Activated naive CD8-positive, alpha-beta T cell treated with anti-CD3 and anti-CD28 coated beads, Interleukin-2, amount 10 ng/mL, durations not matched to agents 7 days and 5 days (primary cell): ENCODE data around the gene THOC5. TPM values are rescaled to one million over a fixed set of nuclear protein-coding genes. Genes with fewer than 3 reads are reported as not detected.
A peak's percentile ranks its signal among the peaks of the same experiment; 100 is the strongest.

Experiments
- ATAC-seq: fragments of 150-1000 bp; cut with Tn5 transposase; one replicate; pipeline ENCODE4 v1.10.0; 2021; ENCODE audit warnings: low read depth, moderate library complexity
- POLR2A ChIA-PET: fragments of 350-600 bp; sonication (Branson Sonifier 250); formaldehyde crosslinking; loops from one replicate; lab custom pipeline; 2021; ENCODE audit warnings: antibody characterized with exemption; lab: Charles Lee
- DNase-seq: peaks from one replicate; pipeline ENCODE4 v3.0.0; 2021
- H3K27ac Mint-ChIP-seq: one replicate; pipeline ENCODE4 v1.8.0; 2022; ENCODE audit warnings: mild to moderate bottlenecking, mixed read lengths
- H3K27me3 Mint-ChIP-seq: one replicate; pipeline ENCODE4 v1.8.0; 2022; ENCODE audit warnings: mild to moderate bottlenecking, moderate library complexity, mixed read lengths
- H3K36me3 Mint-ChIP-seq: one replicate; pipeline ENCODE4 v1.8.0; 2021; ENCODE audit warnings: mild to moderate bottlenecking, mixed read lengths
- H3K4me1 Mint-ChIP-seq: one replicate; pipeline ENCODE4 v1.8.0; 2021; ENCODE audit warnings: mixed read lengths
- H3K4me3 Mint-ChIP-seq: one replicate; pipeline ENCODE4 v1.8.0; 2022; ENCODE audit warnings: mild to moderate bottlenecking, moderate library complexity, mixed read lengths
- H3K9me3 Mint-ChIP-seq: one replicate; pipeline ENCODE4 v1.8.0; 2021; ENCODE audit warnings: mixed read lengths
- total RNA-seq, 2 experiments: library from RNA; stranded (reverse); gene quantifications; one replicate each; pipeline ENCODE4 v1.2.3, GENCODE V29; 2021

The THOC5 gene
- total RNA-seq, 2 experiments from 2014 or later, result 57.8 to 58.9 TPM

- DNase-seq, result no peak
- H3K9me3 Mint-ChIP-seq, result no peaks in the 10 kb centered on the region
- POLR2A ChIA-PET, result no interaction called here
These were observed 70.8 kb downstream of the THOC5 start for GRCh38 chr22:29482726-29483125.

GRCh38 chr22:29482253-29482652 lies 71.3 kb downstream of the THOC5 start:
- H3K9me3 Mint-ChIP-seq, result no peaks in the 10 kb centered on the region
- POLR2A ChIA-PET, result no interaction called here
- H3K4me1 Mint-ChIP-seq, result peaks cover 13% of the 10 kb centered on the region
- no peak for ATAC-seq
- DNase-seq, result no peak
- H3K27ac Mint-ChIP-seq, result no peak overlapping the region
- no peak overlapping the region for H3K4me3 Mint-ChIP-seq
- H3K36me3 Mint-ChIP-seq, result peaks cover 1% of the 10 kb centered on the region
- H3K27me3 Mint-ChIP-seq, result peaks cover 41% of the 10 kb centered on the region

More at GRCh38 chr22:29482726-29483125, 70.8 kb downstream of the THOC5 start:
- Mint-ChIP-seq H3K27me3 (peaks cover 38% of the 10 kb centered on the region), H3K4me1 (peaks cover 13% of the 10 kb centered on the region), H3K4me3 (no peak overlapping the region), H3K36me3 (peaks cover 1% of the 10 kb centered on the region), H3K27ac (no peak overlapping the region)
- ATAC-seq, result no peak

- DNase-seq (no peak), ATAC-seq (no peak)
- H3K9me3 Mint-ChIP-seq, result no peaks in the 10 kb centered on the region
- H3K4me1 Mint-ChIP-seq, result peaks cover 13% of the 10 kb centered on the region
- H3K27me3 Mint-ChIP-seq, result peaks cover 46% of the 10 kb centered on the region
- peak overlapping the region; percentile 58 for H3K27ac Mint-ChIP-seq
- POLR2A ChIA-PET, result interaction anchor here (1.1 kb wide), 1 partner anchor 72 kb away, joined by 3 read pairs; the partner anchor contains the start of gene THOC5
- H3K36me3 Mint-ChIP-seq, result peaks cover 1% of the 10 kb centered on the region
- H3K4me3 Mint-ChIP-seq, result peak overlapping the region; percentile 73
These were observed 72.1 kb downstream of the THOC5 start for GRCh38 chr22:29481265-29482000.

- POLR2A ChIA-PET, result interaction anchor here (0.6 to 1.1 kb wide), 3 partner anchors 73 to 123 kb away, joined by 3 to 4 read pairs (median 3); partner anchors contain the start of gene THOC5
- DNase-seq (peak; percentile 62), ATAC-seq (peak; percentile 72)
- Mint-ChIP-seq H3K27me3 (peaks cover 46% of the 10 kb centered on the region), H3K9me3 (no peaks in the 10 kb centered on the region), H3K27ac (no peak overlapping the region), H3K4me3 (peak overlapping the region; percentile 73), H3K36me3 (peaks cover 1% of the 10 kb centered on the region), H3K4me1 (peaks cover 13% of the 10 kb centered on the region)
These were observed 72.9 kb downstream of the THOC5 start for GRCh38 chr22:29480512-29481264.

GRCh38 chr22:29480262-29480511 lies 73.4 kb downstream of the THOC5 start:
- H3K4me1 Mint-ChIP-seq, result peaks cover 13% of the 10 kb centered on the region
- POLR2A ChIA-PET, result interaction anchor here (1.1 kb wide), 1 partner anchor 73 kb away, joined by 3 read pairs; the partner anchor contains the start of gene THOC5

GRCh38 chr22:29479417-29480261 lies 73.9 kb downstream of the THOC5 start, which contains the start of gene NEFH:
Gene NEFH (plus strand): TSS chr22:29480218. CDS start chr22:29480263, 45 bp downstream.
- DNase-seq (no peak), ATAC-seq (no peak)
- Mint-ChIP-seq H3K27me3 (peaks cover 42% of the 10 kb centered on the region), H3K36me3 (peaks cover 1% of the 10 kb centered on the region), H3K9me3 (no peaks in the 10 kb centered on the region), H3K4me1 (peaks cover 13% of the 10 kb centered on the region), H3K4me3 (peak within 1 kb of the TSS; percentile 42), H3K27ac (no peak within 1 kb of the TSS)
- POLR2A ChIA-PET, result no interaction called here

More at GRCh38 chr22:29480262-29480511, 73.4 kb downstream of the THOC5 start:
- Mint-ChIP-seq H3K27ac (no peak overlapping the region), H3K4me3 (no peak overlapping the region), H3K9me3 (no peaks in the 10 kb centered on the region), H3K36me3 (peaks cover 1% of the 10 kb centered on the region), H3K27me3 (peaks cover 44% of the 10 kb centered on the region)
- ATAC-seq, result no peak
- no peak for DNase-seq

GRCh38 chr22:29478326-29479276 lies 75.0 kb downstream of the THOC5 start:
- Mint-ChIP-seq H3K27ac (no peak overlapping the region), H3K36me3 (peaks cover 1% of the 10 kb centered on the region), H3K4me3 (peak overlapping the region; percentile 12), H3K27me3 (peaks cover 44% of the 10 kb centered on the region), H3K4me1 (peaks cover 13% of the 10 kb centered on the region), H3K9me3 (no peaks in the 10 kb centered on the region)
- peak; percentile 65 for DNase-seq
- POLR2A ChIA-PET, result no interaction called here
- peak; percentile 56 for ATAC-seq

- peaks cover 13% of the 10 kb centered on the region for H3K4me1 Mint-ChIP-seq
- H3K27me3 Mint-ChIP-seq, result peaks cover 49% of the 10 kb centered on the region
- H3K4me3 Mint-ChIP-seq, result no peak overlapping the region
- POLR2A ChIA-PET, result no interaction called here
- ATAC-seq (no peak), DNase-seq (no peak)
- no peak overlapping the region for H3K27ac Mint-ChIP-seq
- H3K36me3 Mint-ChIP-seq, result peaks cover 1% of the 10 kb centered on the region
- no peaks in the 10 kb centered on the region for H3K9me3 Mint-ChIP-seq
These were observed 75.7 kb downstream of the THOC5 start for GRCh38 chr22:29477723-29478318.

- Mint-ChIP-seq H3K27me3 (peaks cover 45% of the 10 kb centered on the region), H3K36me3 (no peaks in the 10 kb centered on the region), H3K4me3 (no peak overlapping the region), H3K27ac (no peak overlapping the region), H3K9me3 (no peaks in the 10 kb centered on the region), H3K4me1 (peaks cover 10% of the 10 kb centered on the region)
- ATAC-seq, result no peak
- POLR2A ChIA-PET, result no interaction called here
- no peak for DNase-seq
These were observed 77.4 kb downstream of the THOC5 start for GRCh38 chr22:29476116-29476515.

- Mint-ChIP-seq H3K4me1 (peaks cover 10% of the 10 kb centered on the region), H3K27me3 (peaks cover 47% of the 10 kb centered on the region), H3K4me3 (no peak overlapping the region), H3K9me3 (no peaks in the 10 kb centered on the region), H3K36me3 (no peaks in the 10 kb centered on the region), H3K27ac (no peak overlapping the region)
- POLR2A ChIA-PET, result no interaction called here
- ATAC-seq, result no peak
- DNase-seq, result no peak
These were observed 78.0 kb downstream of the THOC5 start for GRCh38 chr22:29475550-29475949.

GRCh38 chr22:29473001-29473400 lies 80.6 kb downstream of the THOC5 start:
- Mint-ChIP-seq H3K27me3 (peaks cover 40% of the 10 kb centered on the region), H3K36me3 (no peaks in the 10 kb centered on the region), H3K9me3 (no peaks in the 10 kb centered on the region), H3K4me1 (peaks cover 2% of the 10 kb centered on the region), H3K4me3 (no peak overlapping the region), H3K27ac (no peak overlapping the region)
- POLR2A ChIA-PET, result no interaction called here
- ATAC-seq (no peak), DNase-seq (no peak)
